Measurements from ENCODE around the gene TFCP2L1. TPM values are rescaled to one million over a fixed set of nuclear protein-coding genes. Genes with fewer than 3 reads are reported as not detected.

TFCP2L1 gene
- total RNA-seq, 2 experiments from 2014 or later, result 0.17 to 0.30 TPM

- TF ChIP-seq CTCF (IDR thresholded peaks at IDR 0.05), result no peak
- ATAC-seq (ENCODE audit: poor library complexity) (no peak), DNase-seq (no peak)
- Mint-ChIP-seq H3K4me3 (no peak overlapping the region), H3K9me3 (no peaks in the 10 kb centered on the region), H3K27me3 (peaks cover 11% of the 10 kb centered on the region), H3K36me3 (ENCODE audit: low read depth) (no peaks in the 10 kb centered on the region), H3K4me1 (ENCODE audit: low read depth) (no peaks in the 10 kb centered on the region), H3K27ac (no peak overlapping the region)
- Histone ChIP-seq H3K4me1 (ENCODE audit: insufficient read depth, low read length) (no peaks in the 10 kb centered on the region), H3K4me3 (ENCODE audit: low read length) (no peak overlapping the region), H3K27me3 (ENCODE audit: control insufficient read depth in 1 of 2, insufficient read depth in 2 of 2, low read length in 2 of 2) (no peaks in the 10 kb centered on the region), H3K36me3 (ENCODE audit: insufficient read depth, low read length) (no peaks in the 10 kb centered on the region), H3K9me3 (ENCODE audit: control insufficient read depth in 1 of 2, insufficient read depth in 1 of 2, low read length in 2 of 2) (no peaks in the 10 kb centered on the region), H3K27ac (ENCODE audit: low read depth in 1 of 2, low read length in 2 of 2) (no peak overlapping the region)
- intact Hi-C loops (cut with DNase I, micrococcal nuclease), result no loop called here
- ChIA-PET CTCF (no interaction called here), POLR2A (no interaction called here)
These were observed 45.9 kb upstream of the TFCP2L1 start for GRCh38 chr2:121330921-121331320.

- H3K4me1 ChIP-seq (ENCODE audit: insufficient read depth, low read length), result no peaks in the 10 kb centered on the region
- CTCF ChIA-PET, result no interaction called here
These were observed 44.8 kb upstream of the TFCP2L1 start for GRCh38 chr2:121329786-121330185.

GRCh38 chr2:121326628-121327027, 41.6 kb upstream of the TFCP2L1 start:
- ATAC-seq (ENCODE audit: poor library complexity), result no peak
- no peaks in the 10 kb centered on the region for H3K36me3 Mint-ChIP-seq (ENCODE audit: low read depth)

More at GRCh38 chr2:121329786-121330185, 44.8 kb upstream of the TFCP2L1 start:
- no peak for ATAC-seq (ENCODE audit: poor library complexity)
- Mint-ChIP-seq H3K27me3 (peaks cover 17% of the 10 kb centered on the region), H3K36me3 (ENCODE audit: low read depth) (no peaks in the 10 kb centered on the region), H3K27ac (no peak overlapping the region), H3K9me3 (no peaks in the 10 kb centered on the region), H3K4me3 (no peak overlapping the region), H3K4me1 (ENCODE audit: low read depth) (no peaks in the 10 kb centered on the region)
- POLR2A ChIA-PET, result no interaction called here
- Histone ChIP-seq H3K36me3 (ENCODE audit: insufficient read depth, low read length) (no peaks in the 10 kb centered on the region), H3K27me3 (ENCODE audit: control insufficient read depth in 1 of 2, insufficient read depth in 2 of 2, low read length in 2 of 2) (no peaks in the 10 kb centered on the region), H3K4me3 (ENCODE audit: low read length) (no peak overlapping the region), H3K9me3 (ENCODE audit: control insufficient read depth in 1 of 2, insufficient read depth in 1 of 2, low read length in 2 of 2) (no peaks in the 10 kb centered on the region), H3K27ac (ENCODE audit: low read depth in 1 of 2, low read length in 2 of 2) (no peak overlapping the region)
- intact Hi-C loops (cut with DNase I, micrococcal nuclease), result no loop called here
- TF ChIP-seq CTCF (IDR thresholded peaks at IDR 0.05), result no peak
- DNase-seq, result no peak

More at GRCh38 chr2:121326628-121327027, 41.6 kb upstream of the TFCP2L1 start:
- Mint-ChIP-seq H3K27ac (no peak overlapping the region), H3K4me3 (no peak overlapping the region), H3K9me3 (no peaks in the 10 kb centered on the region), H3K4me1 (ENCODE audit: low read depth) (no peaks in the 10 kb centered on the region), H3K27me3 (peaks cover 21% of the 10 kb centered on the region)
- DNase-seq, result no peak
- Histone ChIP-seq H3K4me1 (ENCODE audit: insufficient read depth, low read length) (no peaks in the 10 kb centered on the region), H3K27me3 (ENCODE audit: control insufficient read depth in 1 of 2, insufficient read depth in 2 of 2, low read length in 2 of 2) (peaks cover 0 to 2% of the 10 kb centered on the region in 2 experiments), H3K4me3 (ENCODE audit: low read length) (no peak overlapping the region), H3K9me3 (ENCODE audit: control insufficient read depth in 1 of 2, insufficient read depth in 1 of 2, low read length in 2 of 2) (no peaks in the 10 kb centered on the region), H3K36me3 (ENCODE audit: insufficient read depth, low read length) (no peaks in the 10 kb centered on the region), H3K27ac (ENCODE audit: low read depth in 1 of 2, low read length in 2 of 2) (no peak overlapping the region)
- POLR2A ChIA-PET, result no interaction called here
- intact Hi-C loops (cut with DNase I, micrococcal nuclease), result no loop called here
- TF ChIP-seq CTCF (IDR thresholded peaks at IDR 0.05), result no peak
- CTCF ChIA-PET, result no interaction called here
